Spleen (tissue), 11 donors: ENCODE data around the gene THSD4. TPM values are rescaled to one million over a fixed set of nuclear protein-coding genes. Genes with fewer than 3 reads are reported as not detected.

Experiments used
- DNase-seq: peaks from one replicate; pipeline ENCODE4 v3.0.0-alpha.2; 2020
- H3K27ac ChIP-seq, 8 donors: fragments of 200-600 bp; sonication (generic) in 7 of 8; 1 replicate in 4 of 8; 2 replicates in 4 of 8; pipeline versions ENCODE4 v1.5.0 to v1.8.0; 2016 to 2021; ENCODE audit warnings: inconsistent platforms in 4 of 8, mild to moderate bottlenecking in 4 of 8, moderate library complexity in 1 of 8
- H3K27me3 ChIP-seq, 7 donors: fragments of 200-600 bp; sonication (generic) in 6 of 7; replicated peaks in 1 of 7; 1 replicate in 4 of 7; 2 replicates in 3 of 7; pipeline versions ENCODE4 v1.5.0 to v1.8.0; 2016 to 2021; ENCODE audit warnings: inconsistent platforms in 3 of 7, mild to moderate bottlenecking in 1 of 7
- H3K36me3 ChIP-seq, 6 donors: fragments of 200-600 bp; sonication (generic) in 5 of 6; 1 replicate in 4 of 6; 2 replicates in 2 of 6; pipeline versions ENCODE4 v1.5.0 to v1.8.0; 2016 to 2021; ENCODE audit warnings: inconsistent platforms in 2 of 6
- H3K4me1 ChIP-seq, 6 donors: fragments of 200-600 bp; sonication (generic) in 5 of 6; 1 replicate in 3 of 6; 2 replicates in 3 of 6; pipeline versions ENCODE4 v1.5.0 to v1.8.0; 2016 to 2021; ENCODE audit warnings: inconsistent platforms in 3 of 6
- H3K4me3 ChIP-seq, 8 donors: fragments of 200-600 bp; sonication (generic) in 7 of 8; 1 replicate in 4 of 8; 2 replicates in 4 of 8; pipeline versions ENCODE4 v1.5.0 to v1.8.0; 2016 to 2021; ENCODE audit warnings: inconsistent platforms in 4 of 8, mild to moderate bottlenecking in 4 of 8, moderate library complexity in 2 of 8
- H3K9me3 ChIP-seq, 8 donors: fragments of 200-600 bp; sonication (generic) in 7 of 8; 1 replicate in 4 of 8; 2 replicates in 4 of 8; pipeline versions ENCODE4 v1.5.0 to v1.8.0; 2016 to 2021; ENCODE audit warnings: inconsistent platforms in 4 of 8
- POLR2A ChIP-seq, 3 donors: fragments of 450-650 bp; IDR thresholded peaks; one replicate each; pipeline ENCODE4 v1.5.1; 2017; ENCODE audit warnings: antibody characterized with exemption in 3 of 3, mild to moderate bottlenecking in 1 of 3
- POLR2AphosphoS5 ChIP-seq, 3 donors: sonication (generic); formaldehyde crosslinking; IDR thresholded peaks; one replicate each; pipeline ENCODE4 v1.5.1; 2017; ENCODE audit warnings: antibody characterized with exemption in 3 of 3
- WGBS, 5 donors: extraction: QIAGEN DNeasy Blood & Tissue Kit in 3 of 5; methylation state at CpG; one replicate each; pipeline versions ENCODE4 v1.1.5 to v1.1.7; 2013 to 2018; 5-methylcytosine and 5-hydroxymethylcytosine counted together
- intact Hi-C: fragments of 100-400 bp; cut with DNase I; formaldehyde crosslinking; loops from one replicate; pipeline ENCODE4 v1.15.0; 2023; ENCODE audit warnings: low total_unique reads
- polyA plus RNA-seq, 3 donors: library from polyadenylated mRNA; stranded (reverse); fragments of 200-250 nt; gene quantifications; one replicate each; pipeline ENCODE4 v1.2.1, GENCODE V29; 2013
- total RNA-seq, 7 donors: library from RNA; depleted of rRNA in 3 of 7; stranded (reverse); fragments of >200 nt in 3 of 7; fragmentation: NEBNext Ultra II Directional in 4 of 7; extraction: Animal tissue kit (Norgen Biotek cat#: 25700) in 4 of 7; gene quantifications; one replicate each; pipeline versions ENCODE4 v1.1.0 to v1.2.1, GENCODE V29; 2016 to 2021
- TF ChIP-seq, protein P1 (sequence below), 11 experiments: fragments of 200-600 bp in 7 of 11; fragments of 450-650 bp in 4 of 11; sonication (generic) in 4 of 11; IDR thresholded peaks in 8 of 11; conservative IDR thresholded peaks in 3 of 11; 1 replicate in 7 of 11; 2 replicates in 4 of 11; pipeline versions ENCODE4 v1.4.0 to v1.8.0; 2016 to 2021; ENCODE audit warnings: antibody characterized with exemption in 11 of 11, inconsistent platforms in 4 of 11, mild to moderate bottlenecking in 1 of 11
- donor health status: healthy with polysubstance abuse.
- donor health status: DM: no; HTN: no; CAD: no; lungs with moderate emphysema.
- donor health status: DM: no; HTN: no; CAD: no.
- donor health status: Bipolar disorder and iron deficiency.
- donor health status: healthy.
- donor health status: DM: no; HTN: no; CAD: no.
- donor health status: DM: yes; HTN: yes; CAD: no.

The THSD4 gene
- total and polyA plus RNA-seq, 10 donors: 0.29 to 11.3 (median 3.4) TPM

DNA sequence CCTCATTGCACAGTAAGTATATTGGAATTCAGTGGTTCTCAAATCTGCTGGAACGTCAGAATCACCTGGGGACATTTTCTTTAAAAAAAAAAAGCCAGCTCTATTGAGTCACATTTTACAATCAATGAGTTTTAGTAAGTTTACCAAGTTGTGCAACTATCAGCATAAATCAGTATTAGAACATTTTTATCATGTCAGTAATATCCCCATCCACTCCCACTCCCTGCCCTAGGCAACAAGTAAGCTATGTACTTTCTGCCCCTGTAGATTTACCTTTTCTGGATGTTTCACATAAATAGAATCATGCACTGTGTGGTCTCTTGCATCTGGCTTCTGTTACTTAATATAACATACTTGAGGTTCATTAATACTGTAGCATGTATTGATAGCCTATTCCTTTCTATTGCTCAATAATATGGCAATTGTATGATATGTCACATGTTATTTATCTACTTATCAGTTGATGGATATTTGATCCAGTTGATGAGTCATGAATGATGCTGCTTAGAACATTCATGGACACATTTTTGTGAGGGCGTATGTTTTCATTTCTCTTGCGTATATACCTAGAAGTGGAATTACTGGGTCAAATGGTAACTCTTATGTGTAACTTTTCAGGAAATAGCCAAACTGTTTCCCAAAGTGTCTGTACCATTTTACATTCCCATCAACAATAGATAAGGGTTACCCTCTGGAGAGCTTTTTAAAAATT lies 180.5 kb downstream of the THSD4 start:
- H3K27ac ChIP-seq: no peak overlapping the region
- TF ChIP-seq POLR2AphosphoS5 (IDR thresholded peaks at IDR 0.05): no peak
- TF ChIP-seq, protein P1, sequence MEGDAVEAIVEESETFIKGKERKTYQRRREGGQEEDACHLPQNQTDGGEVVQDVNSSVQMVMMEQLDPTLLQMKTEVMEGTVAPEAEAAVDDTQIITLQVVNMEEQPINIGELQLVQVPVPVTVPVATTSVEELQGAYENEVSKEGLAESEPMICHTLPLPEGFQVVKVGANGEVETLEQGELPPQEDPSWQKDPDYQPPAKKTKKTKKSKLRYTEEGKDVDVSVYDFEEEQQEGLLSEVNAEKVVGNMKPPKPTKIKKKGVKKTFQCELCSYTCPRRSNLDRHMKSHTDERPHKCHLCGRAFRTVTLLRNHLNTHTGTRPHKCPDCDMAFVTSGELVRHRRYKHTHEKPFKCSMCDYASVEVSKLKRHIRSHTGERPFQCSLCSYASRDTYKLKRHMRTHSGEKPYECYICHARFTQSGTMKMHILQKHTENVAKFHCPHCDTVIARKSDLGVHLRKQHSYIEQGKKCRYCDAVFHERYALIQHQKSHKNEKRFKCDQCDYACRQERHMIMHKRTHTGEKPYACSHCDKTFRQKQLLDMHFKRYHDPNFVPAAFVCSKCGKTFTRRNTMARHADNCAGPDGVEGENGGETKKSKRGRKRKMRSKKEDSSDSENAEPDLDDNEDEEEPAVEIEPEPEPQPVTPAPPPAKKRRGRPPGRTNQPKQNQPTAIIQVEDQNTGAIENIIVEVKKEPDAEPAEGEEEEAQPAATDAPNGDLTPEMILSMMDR (IDR thresholded peaks at IDR 0.05 in 8 of 11, conservative IDR thresholded peaks at IDR 0.05 in 3 of 11): no peak

DNA sequence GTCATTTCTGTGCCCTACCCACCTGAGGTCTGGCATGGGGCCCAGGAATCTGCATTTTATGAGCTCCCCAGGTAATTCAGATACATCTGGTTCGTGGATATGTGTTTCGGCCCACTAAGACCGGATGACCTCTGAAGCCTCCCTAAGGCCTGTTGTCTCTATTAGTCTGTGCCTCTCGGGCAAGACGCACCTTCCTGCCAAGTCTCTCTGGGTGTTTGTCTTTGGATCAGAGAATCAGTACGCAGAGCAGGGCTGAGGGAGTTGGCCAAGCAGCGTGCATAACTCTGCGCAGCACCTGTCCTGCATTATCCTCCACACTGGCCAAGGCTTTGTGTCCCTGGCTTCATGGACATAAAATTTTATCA lies 181.0 kb downstream of the THSD4 start:
- peaks cover 0 to 4% (median 0%) of the 10 kb centered on the region in 7 donors for H3K27me3 ChIP-seq
- H3K4me3 ChIP-seq: no peak overlapping the region
- DNase-seq: no peak
- H3K27ac ChIP-seq: no peak overlapping the region
- no peaks in the 10 kb centered on the region for H3K9me3 ChIP-seq
- no peaks in the 10 kb centered on the region for H3K4me1 ChIP-seq
- 93 to 96% (median 95%) methylated on average over 8 of the region's 8 CpGs for WGBS, 5 donors
- H3K36me3 ChIP-seq: no peaks in the 10 kb centered on the region
- intact Hi-C loops: no loop called here
- TF ChIP-seq POLR2AphosphoS5 (IDR thresholded peaks at IDR 0.05) (no peak), POLR2A (IDR thresholded peaks at IDR 0.05) (no peak)
- TF ChIP-seq, protein P1 (IDR thresholded peaks at IDR 0.05 in 8 of 11, conservative IDR thresholded peaks at IDR 0.05 in 3 of 11): no peak

More for the DNA sequence above, 180.5 kb downstream of the THSD4 start:
- Histone ChIP-seq H3K4me1 (no peaks in the 10 kb centered on the region), H3K9me3 (no peaks in the 10 kb centered on the region), H3K36me3 (no peaks in the 10 kb centered on the region), H3K4me3 (no peak overlapping the region), H3K27me3 (peaks cover 0 to 4% (median 0%) of the 10 kb centered on the region in 7 donors)
- DNase-seq: no peak
- intact Hi-C loops: no loop called here
- WGBS, 5 donors: 41 to 54% (median 51%) methylated on average over 3 of the region's 3 CpGs

DNA sequence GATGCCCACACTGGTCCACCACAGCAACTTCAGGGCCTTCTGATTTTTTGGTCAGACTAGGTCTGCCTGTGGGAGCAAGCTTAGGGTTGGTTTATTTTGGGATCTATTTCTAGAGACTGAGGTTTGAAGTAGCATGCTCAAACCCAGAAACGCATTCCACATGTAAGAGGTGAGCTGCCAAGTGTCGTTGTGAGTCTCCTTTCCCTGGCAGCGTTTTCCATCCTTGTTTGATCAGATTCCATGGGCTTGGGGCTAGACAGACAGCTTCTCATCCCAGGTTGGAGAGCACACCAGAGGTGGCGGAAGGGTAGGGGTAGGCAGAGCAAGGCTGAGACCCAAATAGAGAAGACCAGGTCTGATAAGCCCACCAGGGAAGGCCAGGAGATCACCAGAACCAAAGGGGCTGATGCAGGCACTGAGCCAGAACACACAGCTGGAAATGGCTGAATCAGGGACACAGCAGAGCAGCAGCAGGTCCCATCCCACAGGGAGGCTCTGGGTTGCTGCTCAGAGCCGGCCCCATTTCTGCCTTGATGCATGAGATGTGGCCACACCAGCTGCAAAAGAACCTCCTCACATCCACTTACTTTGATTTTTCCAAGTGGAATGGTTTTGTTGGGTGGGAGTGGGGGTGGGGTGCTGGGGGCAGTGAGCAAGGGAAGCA lies 186.8 kb downstream of the THSD4 start:
- Histone ChIP-seq H3K4me1 (no peaks in the 10 kb centered on the region), H3K36me3 (no peaks in the 10 kb centered on the region), H3K27me3 (no peaks in the 10 kb centered on the region), H3K27ac (no peak overlapping the region), H3K4me3 (no peak overlapping the region), H3K9me3 (no peaks in the 10 kb centered on the region)
- 79 to 90% (median 84%) methylated on average over 4 to 5 of the region's 5 CpGs for whole genome bisulfite sequencing, 5 donors
- intact Hi-C loops: no loop called here
- DNase-seq: no peak
- TF ChIP-seq POLR2A (IDR thresholded peaks at IDR 0.05): no peak
- TF ChIP-seq, protein P1 (IDR thresholded peaks at IDR 0.05 in 8 of 11, conservative IDR thresholded peaks at IDR 0.05 in 3 of 11): no peak
- TF ChIP-seq POLR2AphosphoS5 (IDR thresholded peaks at IDR 0.05): no peak

DNA sequence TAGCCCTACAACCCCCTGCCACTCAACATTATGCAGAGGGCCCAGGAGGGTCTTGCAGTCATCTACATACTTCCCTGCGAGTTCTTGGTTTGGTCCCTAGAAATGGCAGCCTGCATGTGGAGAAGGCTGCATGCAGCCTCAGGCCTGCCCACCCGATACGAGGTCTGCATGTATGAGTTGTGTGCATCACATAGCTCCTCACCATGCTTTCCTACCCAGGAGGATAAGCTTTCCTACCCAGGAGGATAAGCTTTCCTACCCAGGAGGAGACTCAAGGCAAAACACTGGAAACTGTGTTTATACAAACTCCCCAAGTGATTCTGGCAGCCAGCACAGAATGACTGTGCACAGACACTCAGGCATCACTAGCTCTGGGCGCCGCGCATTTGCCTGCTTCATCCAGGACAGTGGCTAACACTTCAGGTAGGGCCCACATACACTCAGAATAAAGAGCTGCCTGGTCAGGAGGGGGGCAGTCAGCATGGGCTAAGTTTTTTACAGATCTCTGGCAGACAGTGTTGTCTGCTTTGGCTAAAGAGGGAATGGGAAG lies 187.7 kb downstream of the THSD4 start:
- TF ChIP-seq, protein P1 (IDR thresholded peaks at IDR 0.05 in 8 of 11, conservative IDR thresholded peaks at IDR 0.05 in 3 of 11): no peak
- no peak for TF ChIP-seq POLR2A (IDR thresholded peaks at IDR 0.05)
- TF ChIP-seq POLR2AphosphoS5 (IDR thresholded peaks at IDR 0.05): no peak
- WGBS, 5 donors: 92 to 98% (median 97%) methylated on average over 6 of the region's 6 CpGs

More for the DNA sequence above, 187.7 kb downstream of the THSD4 start:
- intact Hi-C loops: no loop called here
- H3K4me3 ChIP-seq: no peak overlapping the region
- H3K27me3 ChIP-seq: no peaks in the 10 kb centered on the region
- no peaks in the 10 kb centered on the region for H3K4me1 ChIP-seq
- H3K9me3 ChIP-seq: peaks cover 0 to 4% (median 0%) of the 10 kb centered on the region in 8 donors
- no peak for DNase-seq
- H3K36me3 ChIP-seq: no peaks in the 10 kb centered on the region
- H3K27ac ChIP-seq: no peak overlapping the region
